ENCODE measurements around the gene ATP13A3. TPM values are rescaled to one million over a fixed set of nuclear protein-coding genes. Genes with fewer than 3 reads are reported as not detected.

ATP13A3 gene
- total RNA-seq, 1 experiment from 2014 or later: 83.2 TPM

GRCh38 chr3:194443901-194444300 is 42.9 kb downstream of the ATP13A3 start:
- DNase-seq (ENCODE audit: low spot score): no peak

- no peak for DNase-seq (ENCODE audit: low spot score)
Observed at GRCh38 chr3:194440756-194441155, 46.0 kb downstream of the ATP13A3 start.

- no peak for DNase-seq (ENCODE audit: low spot score)
Observed at GRCh38 chr3:194439881-194440550, 46.8 kb downstream of the ATP13A3 start.

- no peak for DNase-seq (ENCODE audit: low spot score)
Observed at GRCh38 chr3:194434503-194434902, 52.3 kb downstream of the ATP13A3 start.

- no peak for DNase-seq (ENCODE audit: low spot score)
Observed at GRCh38 chr3:194431554-194431953, 55.2 kb downstream of the ATP13A3 start.

- no peak for DNase-seq (ENCODE audit: low spot score)
Observed at GRCh38 chr3:194425399-194425798, 61.4 kb downstream of the ATP13A3 start.

GRCh38 chr3:194424953-194425352 is 61.8 kb downstream of the ATP13A3 start:
- no peak for DNase-seq (ENCODE audit: low spot score)

- no peak for DNase-seq (ENCODE audit: low spot score)
Observed at GRCh38 chr3:194424373-194424772, 62.4 kb downstream of the ATP13A3 start.

GRCh38 chr3:194423317-194423716 is 63.5 kb downstream of the ATP13A3 start:
- no peak for DNase-seq (ENCODE audit: low spot score)

GRCh38 chr3:194422188-194422587 is 64.6 kb downstream of the ATP13A3 start:
- peak; percentile 33 for DNase-seq (ENCODE audit: low spot score)

GRCh38 chr3:194418671-194419070 is 68.1 kb downstream of the ATP13A3 start:
- DNase-seq (ENCODE audit: low spot score): no peak

GRCh38 chr3:194407423-194407822 is 79.4 kb downstream of the ATP13A3 start:
- no peak for DNase-seq (ENCODE audit: low spot score)

GRCh38 chr3:194405766-194406165 is 81.0 kb downstream of the ATP13A3 start:
- no peak for DNase-seq (ENCODE audit: low spot score)

- DNase-seq (ENCODE audit: low spot score): peak; percentile 49
Observed at GRCh38 chr3:194404365-194405140, 82.2 kb downstream of the ATP13A3 start.

GRCh38 chr3:194401868-194402329 is 84.9 kb downstream of the ATP13A3 start:
- no peak for DNase-seq (ENCODE audit: low spot score)

- no peak for DNase-seq (ENCODE audit: low spot score)
Observed at GRCh38 chr3:194401346-194401745, 85.5 kb downstream of the ATP13A3 start.

GRCh38 chr3:194399874-194400411 is 86.9 kb downstream of the ATP13A3 start:
- no peak for DNase-seq (ENCODE audit: low spot score)

- no peak for DNase-seq (ENCODE audit: low spot score)
Observed at GRCh38 chr3:194399166-194399565, 87.6 kb downstream of the ATP13A3 start, which contains the start of gene GP5. Gene GP5, minus strand, starts transcription at chr3:194399266. Its CDS starts 984 bp downstream, at chr3:194398282.

- no peak for DNase-seq (ENCODE audit: low spot score)
Observed at GRCh38 chr3:194397757-194398312, 89.0 kb downstream of the ATP13A3 start.

GRCh38 chr3:194396859-194397756 is 89.7 kb downstream of the ATP13A3 start:
- no peak for DNase-seq (ENCODE audit: low spot score)

GRCh38 chr3:194396539-194396858 is 90.3 kb downstream of the ATP13A3 start:
- DNase-seq (ENCODE audit: low spot score): no peak

All from H4 (cell line).